Liver (tissue), 9 donors: ENCODE data around the gene CATSPERB. TPM values are rescaled to one million over a fixed set of nuclear protein-coding genes. Genes with fewer than 3 reads are reported as not detected.

Experiments used
- DNase-seq: peaks from one replicate; pipeline ENCODE4 v3.0.0-alpha.2; 2017; ENCODE audit warnings: low spot score
- H3K27ac ChIP-seq, 2 donors: one replicate each; pipeline ENCODE4 v1.7.0; 2013; ENCODE audit warnings: inconsistent platforms in 2 of 2, low read length in 2 of 2, control low read depth in 1 of 2, low read depth in 1 of 2, mild to moderate bottlenecking in 1 of 2
- H3K27me3 ChIP-seq, 4 donors: one replicate each; pipeline versions ENCODE4 v1.6.1 to v1.7.0; 2013; ENCODE audit warnings: low read length in 3 of 4, inconsistent platforms in 1 of 4, mild to moderate bottlenecking in 1 of 4, moderate library complexity in 1 of 4; ENCODE audit not compliant: control insufficient read depth in 4 of 4, insufficient read depth in 4 of 4
- H3K36me3 ChIP-seq, 4 donors: one replicate each; pipeline versions ENCODE4 v1.6.1 to v1.7.0; 2013; ENCODE audit warnings: low read length in 3 of 4, mild to moderate bottlenecking in 3 of 4, low read depth in 1 of 4, moderate library complexity in 1 of 4; ENCODE audit not compliant: control insufficient read depth in 4 of 4, insufficient read depth in 3 of 4
- H3K4me1 ChIP-seq, 4 donors: one replicate each; pipeline versions ENCODE4 v1.6.1 to v1.7.0; 2013; ENCODE audit warnings: low read length in 3 of 4, mild to moderate bottlenecking in 3 of 4, moderate library complexity in 1 of 4; ENCODE audit not compliant: control insufficient read depth in 4 of 4, insufficient read depth in 4 of 4
- H3K4me3 ChIP-seq, 3 donors: one replicate each; pipeline versions ENCODE4 v1.6.1 to v1.7.0; 2013; ENCODE audit warnings: low read length in 3 of 3, control low read depth in 1 of 3, low read depth in 1 of 3, mild to moderate bottlenecking in 1 of 3
- H3K9ac ChIP-seq, 2 donors: one replicate each; pipeline ENCODE4 v1.7.0; 2013; ENCODE audit warnings: low read length in 2 of 2, mild to moderate bottlenecking in 2 of 2, moderate library complexity in 2 of 2, control low read depth in 1 of 2, low read depth in 1 of 2
- H3K9me3 ChIP-seq, 4 donors: one replicate each; pipeline versions ENCODE4 v1.6.1 to v1.7.0; 2013; ENCODE audit warnings: low read length in 3 of 4; ENCODE audit not compliant: control insufficient read depth in 4 of 4
- ATF3 ChIP-seq: IDR thresholded peaks from 2 replicates; pipeline ENCODE4 v1.6.1; 2016; ENCODE audit warnings: antibody characterized with exemption
- EGR1 ChIP-seq, 2 donors: IDR thresholded peaks; 2 replicates each; pipeline ENCODE4 v1.6.1; 2016 to 2018; ENCODE audit warnings: antibody characterized with exemption in 2 of 2, low read depth in 2 of 2
- FOXA1 ChIP-seq: IDR thresholded peaks from 2 replicates; pipeline ENCODE4 v1.6.1; 2016; ENCODE audit warnings: antibody characterized with exemption
- FOXA2 ChIP-seq: IDR thresholded peaks from 2 replicates; pipeline ENCODE4 v1.6.1; 2016; ENCODE audit warnings: antibody characterized with exemption
- GABPA ChIP-seq, 2 donors: IDR thresholded peaks in 1 of 2; conservative IDR thresholded peaks in 1 of 2; 2 replicates each; pipeline ENCODE4 v1.6.1; 2016; ENCODE audit warnings: antibody characterized with exemption in 2 of 2, mild to moderate bottlenecking in 1 of 2, moderate library complexity in 1 of 2
- HNF4A ChIP-seq, 2 donors: conservative IDR thresholded peaks; 2 replicates each; pipeline ENCODE4 v1.6.1; 2016; ENCODE audit warnings: antibody characterized with exemption in 2 of 2, mild to moderate bottlenecking in 2 of 2
- HNF4G ChIP-seq: IDR thresholded peaks from 2 replicates; pipeline ENCODE4 v1.6.1; 2016; ENCODE audit warnings: antibody characterized with exemption
- JUND ChIP-seq, 2 donors: IDR thresholded peaks; 2 replicates each; pipeline ENCODE4 v1.6.1; 2016; ENCODE audit warnings: antibody characterized with exemption in 2 of 2
- NR2F2 ChIP-seq: IDR thresholded peaks from 2 replicates; pipeline ENCODE4 v1.6.1; 2016; ENCODE audit warnings: antibody characterized with exemption
- RAD21 ChIP-seq, 2 donors: IDR thresholded peaks; 2 replicates each; pipeline ENCODE4 v1.6.1; 2016; ENCODE audit warnings: antibody characterized with exemption in 2 of 2, mild to moderate bottlenecking in 2 of 2
- RXRA ChIP-seq, 2 donors: IDR thresholded peaks; 2 replicates each; pipeline ENCODE4 v1.6.1; 2017 to 2018; ENCODE audit warnings: antibody characterized with exemption in 2 of 2, mild to moderate bottlenecking in 1 of 2
- SP1 ChIP-seq: IDR thresholded peaks from 2 replicates; pipeline ENCODE4 v1.6.1; 2018; ENCODE audit warnings: antibody characterized with exemption, mild to moderate bottlenecking
- YY1 ChIP-seq: IDR thresholded peaks from 2 replicates; pipeline ENCODE4 v1.6.1; 2016; ENCODE audit warnings: antibody characterized with exemption, mild to moderate bottlenecking
- WGBS: extraction: QIAGEN DNeasy Blood & Tissue Kit; methylation state at CpG from one replicate; pipeline ENCODE4 v1.1.7; 2013; 5-methylcytosine and 5-hydroxymethylcytosine counted together
- polyA plus RNA-seq, 2 donors: library from polyadenylated mRNA; stranded (reverse) in 1 of 2; unstranded in 1 of 2; fragments of 200-250 nt in 1 of 2; fragments of >200 nt in 1 of 2; fragmentation: Nextera tagmentation in 1 of 2; extraction: Ambion mirVana in 1 of 2; gene quantifications; one replicate each; pipeline versions ENCODE4 v1.2.1 to v1.2.3, GENCODE V29; 2013 to 2015
- total RNA-seq, 2 donors: library from RNA; depleted of rRNA; stranded (reverse); fragments of >200 nt; gene quantifications; one replicate each; pipeline ENCODE4 v1.2.3, GENCODE V29; 2014
- TF ChIP-seq, protein P1 (sequence below): IDR thresholded peaks from 2 replicates; pipeline ENCODE4 v1.6.1; 2016; ENCODE audit warnings: antibody characterized with exemption
- TF ChIP-seq, protein P2 (sequence below): IDR thresholded peaks from 2 replicates; pipeline ENCODE4 v1.6.1; 2016; ENCODE audit warnings: antibody characterized with exemption, mild to moderate bottlenecking
- TF ChIP-seq, protein P3 (sequence below): IDR thresholded peaks from 2 replicates; pipeline ENCODE4 v1.6.1; 2016; ENCODE audit warnings: antibody characterized with exemption
- TF ChIP-seq, protein P4 (sequence below): fragments of 150-350 bp; IDR thresholded peaks from 2 replicates; pipeline ENCODE4 v1.5.1; 2017; ENCODE audit warnings: improper control_type of control experiment, low read depth, low read length; ENCODE audit not compliant: missing input control
- donor health status: healthy.
- donor health status: healthy.
- donor health status: healthy.
- donor health status: healthy.
- donor health status: healthy.

The CATSPERB gene
- total and polyA plus RNA-seq, 4 donors, result 0.01 to 0.59 (median 0.07) TPM; not detected in 1

- Histone ChIP-seq H3K27me3 (no peaks in the 10 kb centered on the region), H3K36me3 (no peaks in the 10 kb centered on the region), H3K4me1 (no peaks in the 10 kb centered on the region), H3K4me3 (no peak overlapping the region), H3K9ac (no peak overlapping the region), H3K9me3 (peaks cover 0 to 3% (median 0%) of the 10 kb centered on the region in 4 donors), H3K27ac (no peak overlapping the region)
- no peak for TF ChIP-seq EGR1 (IDR thresholded peaks at IDR 0.05; ENCODE audit: low read depth in 2 of 2)
- no peak for TF ChIP-seq NR2F2
- TF ChIP-seq HNF4A (conservative IDR thresholded peaks at IDR 0.05), result no peak
- 78% methylated on average over 3 of the region's 3 CpGs for WGBS
- no peak for DNase-seq
These were observed 12.0 kb downstream of the CATSPERB start for GRCh38 chr14:91719839-91720238.

DNA sequence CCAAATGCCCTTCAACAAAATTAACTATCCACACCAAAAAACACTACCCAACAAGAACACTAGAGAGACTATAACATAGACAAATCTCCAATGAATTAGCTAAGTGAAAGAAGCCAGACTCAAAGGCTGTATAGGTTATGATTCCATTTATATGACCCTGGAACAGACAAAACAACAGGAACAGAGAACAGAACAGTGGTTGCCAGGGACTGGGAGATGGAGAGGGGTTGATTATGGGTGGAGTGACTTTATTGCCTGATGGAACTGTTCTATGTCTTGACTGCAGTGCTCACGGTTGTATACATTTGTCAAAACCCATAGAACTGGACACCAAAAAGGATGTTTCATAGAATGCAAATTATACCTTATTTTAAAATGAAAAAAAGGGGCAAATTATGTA lies 14.9 kb downstream of the CATSPERB start:
- H3K27ac ChIP-seq, result no peak overlapping the region
- H3K4me3 ChIP-seq, result no peak overlapping the region
- H3K9me3 ChIP-seq, result peaks cover 0 to 2% (median 0%) of the 10 kb centered on the region in 4 donors
- no peaks in the 10 kb centered on the region for H3K36me3 ChIP-seq
- DNase-seq, result no peak
- H3K4me1 ChIP-seq, result no peaks in the 10 kb centered on the region
- no peaks in the 10 kb centered on the region for H3K27me3 ChIP-seq
- no peak overlapping the region for H3K9ac ChIP-seq
- TF ChIP-seq FOXA1 (no peak), FOXA2 (no peak), EGR1 (IDR thresholded peaks at IDR 0.05; ENCODE audit: low read depth in 2 of 2) (no peak), JUND (IDR thresholded peaks at IDR 0.05) (no peak), RXRA (IDR thresholded peaks at IDR 0.05) (no peak), NR2F2 (no peak), RAD21 (IDR thresholded peaks at IDR 0.05) (no peak), SP1 (no peak), GABPA (IDR thresholded peaks at IDR 0.05 in 1 of 2, conservative IDR thresholded peaks at IDR 0.05 in 1 of 2) (no peak), YY1 (no peak), HNF4G (no peak), ATF3 (no peak), HNF4A (conservative IDR thresholded peaks at IDR 0.05) (no peak)
- TF ChIP-seq, protein P1, sequence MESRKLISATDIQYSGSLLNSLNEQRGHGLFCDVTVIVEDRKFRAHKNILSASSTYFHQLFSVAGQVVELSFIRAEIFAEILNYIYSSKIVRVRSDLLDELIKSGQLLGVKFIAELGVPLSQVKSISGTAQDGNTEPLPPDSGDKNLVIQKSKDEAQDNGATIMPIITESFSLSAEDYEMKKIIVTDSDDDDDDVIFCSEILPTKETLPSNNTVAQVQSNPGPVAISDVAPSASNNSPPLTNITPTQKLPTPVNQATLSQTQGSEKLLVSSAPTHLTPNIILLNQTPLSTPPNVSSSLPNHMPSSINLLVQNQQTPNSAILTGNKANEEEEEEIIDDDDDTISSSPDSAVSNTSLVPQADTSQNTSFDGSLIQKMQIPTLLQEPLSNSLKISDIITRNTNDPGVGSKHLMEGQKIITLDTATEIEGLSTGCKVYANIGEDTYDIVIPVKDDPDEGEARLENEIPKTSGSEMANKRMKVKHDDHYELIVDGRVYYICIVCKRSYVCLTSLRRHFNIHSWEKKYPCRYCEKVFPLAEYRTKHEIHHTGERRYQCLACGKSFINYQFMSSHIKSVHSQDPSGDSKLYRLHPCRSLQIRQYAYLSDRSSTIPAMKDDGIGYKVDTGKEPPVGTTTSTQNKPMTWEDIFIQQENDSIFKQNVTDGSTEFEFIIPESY, result no peak
- TF ChIP-seq, protein P2, sequence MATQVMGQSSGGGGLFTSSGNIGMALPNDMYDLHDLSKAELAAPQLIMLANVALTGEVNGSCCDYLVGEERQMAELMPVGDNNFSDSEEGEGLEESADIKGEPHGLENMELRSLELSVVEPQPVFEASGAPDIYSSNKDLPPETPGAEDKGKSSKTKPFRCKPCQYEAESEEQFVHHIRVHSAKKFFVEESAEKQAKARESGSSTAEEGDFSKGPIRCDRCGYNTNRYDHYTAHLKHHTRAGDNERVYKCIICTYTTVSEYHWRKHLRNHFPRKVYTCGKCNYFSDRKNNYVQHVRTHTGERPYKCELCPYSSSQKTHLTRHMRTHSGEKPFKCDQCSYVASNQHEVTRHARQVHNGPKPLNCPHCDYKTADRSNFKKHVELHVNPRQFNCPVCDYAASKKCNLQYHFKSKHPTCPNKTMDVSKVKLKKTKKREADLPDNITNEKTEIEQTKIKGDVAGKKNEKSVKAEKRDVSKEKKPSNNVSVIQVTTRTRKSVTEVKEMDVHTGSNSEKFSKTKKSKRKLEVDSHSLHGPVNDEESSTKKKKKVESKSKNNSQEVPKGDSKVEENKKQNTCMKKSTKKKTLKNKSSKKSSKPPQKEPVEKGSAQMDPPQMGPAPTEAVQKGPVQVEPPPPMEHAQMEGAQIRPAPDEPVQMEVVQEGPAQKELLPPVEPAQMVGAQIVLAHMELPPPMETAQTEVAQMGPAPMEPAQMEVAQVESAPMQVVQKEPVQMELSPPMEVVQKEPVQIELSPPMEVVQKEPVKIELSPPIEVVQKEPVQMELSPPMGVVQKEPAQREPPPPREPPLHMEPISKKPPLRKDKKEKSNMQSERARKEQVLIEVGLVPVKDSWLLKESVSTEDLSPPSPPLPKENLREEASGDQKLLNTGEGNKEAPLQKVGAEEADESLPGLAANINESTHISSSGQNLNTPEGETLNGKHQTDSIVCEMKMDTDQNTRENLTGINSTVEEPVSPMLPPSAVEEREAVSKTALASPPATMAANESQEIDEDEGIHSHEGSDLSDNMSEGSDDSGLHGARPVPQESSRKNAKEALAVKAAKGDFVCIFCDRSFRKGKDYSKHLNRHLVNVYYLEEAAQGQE, result no peak
- TF ChIP-seq, protein P3, sequence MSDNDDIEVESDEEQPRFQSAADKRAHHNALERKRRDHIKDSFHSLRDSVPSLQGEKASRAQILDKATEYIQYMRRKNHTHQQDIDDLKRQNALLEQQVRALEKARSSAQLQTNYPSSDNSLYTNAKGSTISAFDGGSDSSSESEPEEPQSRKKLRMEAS, result no peak
- TF ChIP-seq, protein P4, sequence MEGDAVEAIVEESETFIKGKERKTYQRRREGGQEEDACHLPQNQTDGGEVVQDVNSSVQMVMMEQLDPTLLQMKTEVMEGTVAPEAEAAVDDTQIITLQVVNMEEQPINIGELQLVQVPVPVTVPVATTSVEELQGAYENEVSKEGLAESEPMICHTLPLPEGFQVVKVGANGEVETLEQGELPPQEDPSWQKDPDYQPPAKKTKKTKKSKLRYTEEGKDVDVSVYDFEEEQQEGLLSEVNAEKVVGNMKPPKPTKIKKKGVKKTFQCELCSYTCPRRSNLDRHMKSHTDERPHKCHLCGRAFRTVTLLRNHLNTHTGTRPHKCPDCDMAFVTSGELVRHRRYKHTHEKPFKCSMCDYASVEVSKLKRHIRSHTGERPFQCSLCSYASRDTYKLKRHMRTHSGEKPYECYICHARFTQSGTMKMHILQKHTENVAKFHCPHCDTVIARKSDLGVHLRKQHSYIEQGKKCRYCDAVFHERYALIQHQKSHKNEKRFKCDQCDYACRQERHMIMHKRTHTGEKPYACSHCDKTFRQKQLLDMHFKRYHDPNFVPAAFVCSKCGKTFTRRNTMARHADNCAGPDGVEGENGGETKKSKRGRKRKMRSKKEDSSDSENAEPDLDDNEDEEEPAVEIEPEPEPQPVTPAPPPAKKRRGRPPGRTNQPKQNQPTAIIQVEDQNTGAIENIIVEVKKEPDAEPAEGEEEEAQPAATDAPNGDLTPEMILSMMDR, result no peak
- WGBS, result 88% methylated on average over 1 of the region's 1 CpG
